SK-N-SH (cell line): ENCODE measurements around the gene DNHD1. TPM values are rescaled to one million over a fixed set of nuclear protein-coding genes. Genes with fewer than 3 reads are reported as not detected.

Source experiments
- CTCF ChIA-PET: fragments of 300-600, 350-600 bp; formaldehyde crosslinking; extraction: SDS; loops from one replicate; lab custom pipeline; 2021; lab: Yijun Ruan, JAX
- POLR2A ChIA-PET: fragments of 350-600 bp; sonication (Branson Sonifier 250); formaldehyde crosslinking; extraction: SDS; loops from one replicate; lab custom pipeline; 2020; ENCODE audit warnings: antibody characterized with exemption, inconsistent platforms; lab: Yijun Ruan, JAX
- DNase-seq: peaks from one replicate; pipeline ENCODE4 v3.0.0; 2012
- H2AFZ ChIP-seq: fragments of 200-600 bp; sonication (generic); 2 replicates; pipeline ENCODE4 v1.8.1; 2016; ENCODE audit warnings: antibody characterized with exemption, mild to moderate bottlenecking, low read depth
- H3F3A ChIP-seq: fragments of 200-600 bp; sonication (generic); replicated peaks from 2 replicates; pipeline ENCODE3; 2016; ENCODE audit warnings: antibody characterized with exemption, mild to moderate bottlenecking; ENCODE audit not compliant: insufficient read depth
- H3K27ac ChIP-seq, 2 experiments: fragments of 200-500 bp in 1 of 2; fragments of 200-600 bp in 1 of 2; sonication (Bioruptor generic) in 1 of 2; sonication (generic), shearing (Covaris generic) in 1 of 2; 2 replicates each; pipeline versions ENCODE4 v1.5.1 to v1.6.1; 2014 to 2016; ENCODE audit warnings: low read depth in 2 of 2, inconsistent platforms in 1 of 2, low read length in 1 of 2, mild to moderate bottlenecking in 1 of 2, mixed read lengths in 1 of 2
- H3K27me3 ChIP-seq: fragments of 200-600 bp; sonication (generic), shearing (Covaris generic); 2 replicates; pipeline ENCODE4 v1.6.1; 2016; ENCODE audit warnings: mixed run types; ENCODE audit not compliant: insufficient read depth
- H3K36me3 ChIP-seq, 2 experiments: fragments of 200-500 bp in 1 of 2; fragments of 200-600 bp in 1 of 2; sonication (Bioruptor generic) in 1 of 2; sonication (generic) in 1 of 2; replicated peaks in 1 of 2; 2 replicates each; pipeline versions ENCODE3 to v1.5.1; 2014 to 2016; ENCODE audit warnings: low read length in 1 of 2, mild to moderate bottlenecking in 1 of 2; ENCODE audit not compliant: insufficient read depth in 2 of 2, control insufficient read depth in 1 of 2
- H3K4me1 ChIP-seq, 2 experiments: fragments of 200-500 bp in 1 of 2; fragments of 200-600 bp in 1 of 2; sonication (Bioruptor generic) in 1 of 2; sonication (generic), shearing (Covaris generic) in 1 of 2; 2 replicates each; pipeline versions ENCODE4 v1.5.1 to v1.6.1; 2014 to 2016; ENCODE audit warnings: low read depth in 1 of 2, low read length in 1 of 2, mixed run types in 1 of 2; ENCODE audit not compliant: insufficient read depth in 2 of 2, control insufficient read depth in 1 of 2
- H3K4me2 ChIP-seq: fragments of 200-600 bp; sonication (generic), shearing (Covaris generic); 2 replicates; pipeline ENCODE4 v1.6.1; 2017; ENCODE audit warnings: mixed run types
- H3K4me3 ChIP-seq, 2 experiments: fragments of 200-500 bp in 1 of 2; fragments of 200-600 bp in 1 of 2; sonication (Bioruptor generic) in 1 of 2; sonication (generic), shearing (Covaris generic) in 1 of 2; 2 replicates each; pipeline versions ENCODE4 v1.5.1 to v1.8.1; 2014 to 2016; ENCODE audit warnings: low read depth in 2 of 2, inconsistent platforms in 1 of 2, low read length in 1 of 2, mild to moderate bottlenecking in 1 of 2, mixed read lengths in 1 of 2, moderate library complexity in 1 of 2
- H3K79me2 ChIP-seq: fragments of 200-600 bp; sonication (generic); 2 replicates; pipeline ENCODE4 v1.8.1; 2017; ENCODE audit warnings: mild to moderate bottlenecking; ENCODE audit not compliant: insufficient read depth
- H3K9ac ChIP-seq: fragments of 200-600 bp; sonication (generic); 2 replicates; pipeline ENCODE4 v1.6.1; 2017; ENCODE audit warnings: mixed run types
- H3K9me2 ChIP-seq: fragments of 200-600 bp; sonication (generic); 2 replicates; pipeline ENCODE4 v1.6.1; 2017; ENCODE audit warnings: mixed run types
- H3K9me3 ChIP-seq: fragments of 200-600 bp; sonication (generic); 2 replicates; pipeline ENCODE4 v1.6.1; 2017; ENCODE audit warnings: mixed run types, mild to moderate bottlenecking, moderate library complexity
- H4K20me1 ChIP-seq: fragments of 200-600 bp; sonication (generic); 2 replicates; pipeline ENCODE4 v1.6.1; 2017; ENCODE audit warnings: mild to moderate bottlenecking, mixed run types; ENCODE audit not compliant: insufficient read depth
- CHD2 ChIP-seq: fragments of 150-350 bp; IDR thresholded peaks from 2 replicates; pipeline ENCODE4 v1.6.1; 2018; ENCODE audit warnings: low read length; ENCODE audit not compliant: partially characterized antibody
- GABPA ChIP-seq: IDR thresholded peaks from 2 replicates; pipeline ENCODE4 v1.4.0; 2012; ENCODE audit warnings: low read depth, mild to moderate bottlenecking
- MEF2A ChIP-seq: IDR thresholded peaks from 2 replicates; pipeline ENCODE4 v1.4.0; 2012; ENCODE audit warnings: low read depth, borderline replicate concordance
- MXI1 ChIP-seq: IDR thresholded peaks from 2 replicates; pipeline ENCODE4 v1.6.1; 2012; ENCODE audit warnings: mild to moderate bottlenecking, low read depth, low read length, improper control_type of control experiment
- NFIC ChIP-seq: IDR thresholded peaks from 2 replicates; pipeline ENCODE4 v1.4.0; 2012; ENCODE audit warnings: borderline replicate concordance
- POLR2AphosphoS5 ChIP-seq: IDR thresholded peaks from 2 replicates; pipeline ENCODE4 v1.6.1; 2012; ENCODE audit warnings: low read depth, low read length
- RFX5 ChIP-seq: IDR thresholded peaks from 2 replicates; pipeline ENCODE4 v1.6.1; 2012; ENCODE audit warnings: mild to moderate bottlenecking, improper control_type of control experiment, low read length
- RXRA ChIP-seq: IDR thresholded peaks from 2 replicates; pipeline ENCODE4 v1.4.0; 2012; ENCODE audit warnings: low read depth, mild to moderate bottlenecking, borderline replicate concordance
- SIN3A ChIP-seq: IDR thresholded peaks from 2 replicates; pipeline ENCODE4 v1.6.1; 2012; ENCODE audit warnings: low read depth, mild to moderate bottlenecking, low read length, moderate library complexity, borderline replicate concordance
- TCF12 ChIP-seq: IDR thresholded peaks from 2 replicates; pipeline ENCODE4 v1.4.0; 2012
- YY1 ChIP-seq: IDR thresholded peaks from 2 replicates; pipeline ENCODE4 v1.4.0; 2012; ENCODE audit warnings: low read depth, mild to moderate bottlenecking
- WGBS: methylation state at CpG from one replicate; pipeline ENCODE4 v1.1.6; 2017; ENCODE audit warnings: low lambda C conversion rate; 5-methylcytosine and 5-hydroxymethylcytosine counted together
- polyA plus RNA-seq, 3 experiments: library from polyadenylated mRNA; depleted of rRNA; stranded (reverse); fragments of >200 nt; gene quantifications; 2 replicates each; pipeline ENCODE4 v1.2.3, GENCODE V29; 2012
- TF ChIP-seq, protein P1 (sequence below): IDR thresholded peaks from 2 replicates; pipeline ENCODE4; 2012
- TF ChIP-seq, protein P2 (sequence below): IDR thresholded peaks from 2 replicates; pipeline ENCODE4 v1.4.0; 2012; ENCODE audit warnings: low read depth
- TF ChIP-seq, protein P3 (sequence below): IDR thresholded peaks from 2 replicates; pipeline ENCODE4 v1.4.0; 2012; ENCODE audit warnings: low read depth, borderline replicate concordance
- TF ChIP-seq, protein P4 (sequence below): fragments of 150-350 bp; IDR thresholded peaks from 2 replicates; pipeline ENCODE4 v1.6.1; 2017; ENCODE audit warnings: antibody characterized with exemption, low read length, low read depth, borderline replicate concordance

Gene DNHD1
- polyA plus RNA-seq, 1 of the 3 experiments (the other 2 are of a cell fraction), result 5.3 TPM

DNA sequence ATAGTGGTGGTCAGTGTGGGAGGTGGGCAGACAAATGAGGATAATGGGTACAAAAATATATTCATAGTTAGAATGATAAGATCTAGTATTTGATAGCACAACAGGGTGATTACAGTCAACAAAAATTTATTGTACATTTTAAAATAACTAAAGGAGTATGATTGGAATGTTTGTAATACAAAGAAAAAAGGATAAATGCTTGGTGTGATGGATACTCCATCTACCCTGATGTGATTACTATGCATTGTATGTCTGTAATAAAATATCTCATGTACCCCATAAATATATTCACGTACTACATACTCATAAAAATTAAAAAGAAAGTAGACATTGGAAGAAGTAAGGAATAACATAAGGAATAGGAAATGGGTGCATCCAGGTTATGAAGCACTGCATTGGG lies 90.9 kb downstream of the DNHD1 start:
- POLR2A ChIA-PET, result no interaction called here
- Histone ChIP-seq H3K9me2 (no peaks in the 10 kb centered on the region), H2AFZ (peak overlapping the region; percentile 8; the same call in 1 of the 2 replicates), H4K20me1 (no peaks in the 10 kb centered on the region), H3K9me3 (peaks cover 18% of the 10 kb centered on the region; the same call in 1 of the 2 replicates), H3K4me3 (no peak overlapping the region), H3K9ac (no peak overlapping the region), H3F3A (peaks cover 12% of the 10 kb centered on the region), H3K27me3 (no peaks in the 10 kb centered on the region), H3K4me2 (0 out of 2 replicates have a peak overlapping the region, but pooled peaks have one; percentile 23), H3K4me1 (peaks cover 8 to 11% of the 10 kb centered on the region in 2 experiments; a peak in 2 of 4 replicates), H3K79me2 (no peaks in the 10 kb centered on the region), H3K27ac (no peak overlapping the region), H3K36me3 (peaks cover 6 to 18% of the 10 kb centered on the region in 2 experiments)
- TF ChIP-seq RXRA (no peak), TCF12 (0 out of 2 replicates have a peak, but pooled peaks have one; percentile 8)
- TF ChIP-seq, protein P1, sequence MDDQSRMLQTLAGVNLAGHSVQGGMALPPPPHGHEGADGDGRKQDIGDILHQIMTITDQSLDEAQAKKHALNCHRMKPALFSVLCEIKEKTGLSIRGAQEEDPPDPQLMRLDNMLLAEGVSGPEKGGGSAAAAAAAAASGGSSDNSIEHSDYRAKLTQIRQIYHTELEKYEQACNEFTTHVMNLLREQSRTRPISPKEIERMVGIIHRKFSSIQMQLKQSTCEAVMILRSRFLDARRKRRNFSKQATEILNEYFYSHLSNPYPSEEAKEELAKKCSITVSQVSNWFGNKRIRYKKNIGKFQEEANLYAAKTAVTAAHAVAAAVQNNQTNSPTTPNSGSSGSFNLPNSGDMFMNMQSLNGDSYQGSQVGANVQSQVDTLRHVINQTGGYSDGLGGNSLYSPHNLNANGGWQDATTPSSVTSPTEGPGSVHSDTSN, result peak; percentile 60; the same call in 1 of the 2 replicates
- 67% methylated on average over 1 of the region's 1 CpG for WGBS
- DNase-seq, result no peak
- CTCF ChIA-PET, result interaction anchor here (1.1 to 1.5 kb wide), 3 partner anchors 96 to 209 kb away, joined by 3 to 5 read pairs (median 4); no protein-coding TSS in a partner anchor

DNA sequence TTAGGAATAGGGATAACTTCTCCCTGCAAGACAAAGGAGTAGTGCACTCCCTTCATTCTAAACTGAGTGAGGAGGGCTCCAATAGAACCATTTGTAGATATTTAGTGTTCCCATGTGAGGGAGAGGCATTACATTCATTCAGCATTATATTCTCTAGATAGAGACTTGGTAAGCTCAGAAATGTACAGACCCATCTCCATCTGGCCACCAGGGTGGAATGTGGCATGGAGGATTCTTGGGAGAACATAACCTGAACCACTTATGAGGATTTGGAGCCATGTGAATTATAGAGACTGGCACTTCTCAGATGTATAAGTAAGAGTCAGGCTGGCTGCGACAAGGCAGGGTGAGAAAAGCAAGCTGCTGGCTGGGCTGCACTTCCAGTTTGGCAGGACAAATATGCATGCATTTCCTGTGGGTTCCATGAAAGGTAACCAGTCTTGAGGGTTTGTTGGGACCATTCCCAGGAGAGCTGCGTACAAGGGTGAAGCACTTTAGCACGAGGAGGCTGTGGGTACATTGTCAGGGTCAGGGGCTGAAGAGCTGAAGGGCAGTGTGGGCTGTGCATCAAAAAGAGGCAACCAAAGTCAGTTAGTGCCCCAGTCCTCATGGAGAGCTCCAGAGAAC lies 97.2 kb downstream of the DNHD1 start:
- DNase-seq, result no peak
- Histone ChIP-seq H3K4me3 (no peak overlapping the region), H3K27ac (no peak overlapping the region), H3K27me3 (no peaks in the 10 kb centered on the region), H3K9me3 (no peaks in the 10 kb centered on the region; the same call in 1 of the 2 replicates), H3K9ac (no peak overlapping the region), H3K4me2 (no peak overlapping the region), H3K36me3 (peaks cover 21 to 53% of the 10 kb centered on the region in 2 experiments), H3F3A (peaks cover 6% of the 10 kb centered on the region), H3K4me1 (no peaks in the 10 kb centered on the region), H4K20me1 (no peaks in the 10 kb centered on the region), H3K9me2 (no peaks in the 10 kb centered on the region), H2AFZ (no peak overlapping the region), H3K79me2 (peaks cover 14% of the 10 kb centered on the region; the same call in 1 of the 2 replicates)
- 92% methylated on average over 2 of the region's 3 CpGs for WGBS
- ChIA-PET CTCF (interaction anchor here (1.0 kb wide), 1 partner anchor 15 kb away, joined by 3 read pairs; no protein-coding TSS in a partner anchor), POLR2A (interaction anchor here (1.2 kb wide), 1 partner anchor 10 kb away, joined by 5 read pairs; no protein-coding TSS in a partner anchor)
- TF ChIP-seq YY1, result no peak

DNA sequence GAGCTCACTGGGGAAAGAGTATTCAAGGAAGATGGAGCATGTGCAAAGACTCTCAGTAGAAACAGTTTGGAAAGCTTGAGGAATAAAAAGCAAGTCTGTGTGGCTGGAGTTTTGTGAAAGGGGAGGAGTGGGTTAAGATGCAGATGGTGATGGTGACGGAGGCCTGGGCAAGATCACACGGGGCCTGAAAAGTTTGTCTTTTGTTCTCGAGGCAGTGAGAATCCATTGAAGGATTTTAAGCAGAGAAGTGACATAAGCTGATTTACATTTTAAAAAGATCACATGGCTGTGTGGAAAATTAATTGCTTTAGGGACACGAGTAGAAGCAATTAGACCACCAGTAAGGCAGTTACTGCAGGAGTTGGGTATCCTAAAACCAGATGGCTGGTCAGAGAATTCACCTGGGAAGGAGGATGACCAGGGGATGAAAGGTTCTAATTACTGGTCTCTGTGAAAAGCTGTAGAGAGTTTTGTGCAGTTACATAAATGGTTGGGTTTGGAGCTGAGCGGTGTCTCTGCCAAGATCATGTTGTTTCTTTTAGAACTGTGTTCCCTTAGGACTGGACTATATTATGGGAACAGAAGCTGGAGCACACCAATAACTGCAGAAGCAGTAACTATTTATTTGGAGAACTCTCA lies 99.3 kb downstream of the DNHD1 start:
- CTCF ChIA-PET, result interaction anchor here (0.9 to 2.5 kb wide), 3 partner anchors 13 to 65 kb away, joined by 3 to 9 read pairs (median 3); no protein-coding TSS in a partner anchor
- TF ChIP-seq, protein P2, sequence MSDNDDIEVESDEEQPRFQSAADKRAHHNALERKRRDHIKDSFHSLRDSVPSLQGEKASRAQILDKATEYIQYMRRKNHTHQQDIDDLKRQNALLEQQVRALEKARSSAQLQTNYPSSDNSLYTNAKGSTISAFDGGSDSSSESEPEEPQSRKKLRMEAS, result no peak
- TF ChIP-seq NFIC (no peak), TCF12 (no peak), RFX5 (no peak), CHD2 (no peak), SIN3A (no peak), MEF2A (no peak), POLR2AphosphoS5 (no peak), GABPA (no peak), MXI1 (no peak), RXRA (no peak)
- TF ChIP-seq, protein P1, result no peak
- TF ChIP-seq, protein P3, sequence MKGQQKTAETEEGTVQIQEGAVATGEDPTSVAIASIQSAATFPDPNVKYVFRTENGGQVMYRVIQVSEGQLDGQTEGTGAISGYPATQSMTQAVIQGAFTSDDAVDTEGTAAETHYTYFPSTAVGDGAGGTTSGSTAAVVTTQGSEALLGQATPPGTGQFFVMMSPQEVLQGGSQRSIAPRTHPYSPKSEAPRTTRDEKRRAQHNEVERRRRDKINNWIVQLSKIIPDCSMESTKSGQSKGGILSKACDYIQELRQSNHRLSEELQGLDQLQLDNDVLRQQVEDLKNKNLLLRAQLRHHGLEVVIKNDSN, result no peak
- TF ChIP-seq, protein P4, sequence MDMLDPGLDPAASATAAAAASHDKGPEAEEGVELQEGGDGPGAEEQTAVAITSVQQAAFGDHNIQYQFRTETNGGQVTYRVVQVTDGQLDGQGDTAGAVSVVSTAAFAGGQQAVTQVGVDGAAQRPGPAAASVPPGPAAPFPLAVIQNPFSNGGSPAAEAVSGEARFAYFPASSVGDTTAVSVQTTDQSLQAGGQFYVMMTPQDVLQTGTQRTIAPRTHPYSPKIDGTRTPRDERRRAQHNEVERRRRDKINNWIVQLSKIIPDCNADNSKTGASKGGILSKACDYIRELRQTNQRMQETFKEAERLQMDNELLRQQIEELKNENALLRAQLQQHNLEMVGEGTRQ, result no peak

More for the DNA sequence above, 99.3 kb downstream of the DNHD1 start:
- no peak overlapping the region for H2AFZ ChIP-seq
- no peaks in the 10 kb centered on the region for H4K20me1 ChIP-seq
- H3K9ac ChIP-seq, result no peak overlapping the region
- H3K4me3 ChIP-seq, result no peak overlapping the region
- H3F3A ChIP-seq, result no peaks in the 10 kb centered on the region
- no peaks in the 10 kb centered on the region for H3K27me3 ChIP-seq
- no peaks in the 10 kb centered on the region for H3K9me3 ChIP-seq
- H3K4me1 ChIP-seq, result no peaks in the 10 kb centered on the region; a peak in 1 of 4 replicates
- peaks cover 23 to 74% of the 10 kb centered on the region in 2 experiments for H3K36me3 ChIP-seq
- H3K79me2 ChIP-seq, result peaks cover 33% of the 10 kb centered on the region
- no peak overlapping the region for H3K27ac ChIP-seq
- H3K4me2 ChIP-seq, result no peak overlapping the region
- POLR2A ChIA-PET, result interaction anchor here (0.8 kb wide), 1 partner anchor 87 kb away, joined by 3 read pairs; the partner anchor contains the start of gene MRPL17
- H3K9me2 ChIP-seq, result no peaks in the 10 kb centered on the region
- no peak for DNase-seq
- 94% methylated on average over 5 of the region's 5 CpGs for WGBS
